Mucosa of rectum (tissue), 2 donors: ENCODE data around the gene TYR.
"Not testable (repeated sequence)": the region's sequence is repeated elsewhere in the genome, so short reads cannot be mapped to it uniquely, and the experiment has no call there.

Experiments used
- H3K27ac ChIP-seq, 2 donors: one replicate each; pipeline ENCODE4 v1.7.0; 2013; ENCODE audit warnings: inconsistent platforms in 2 of 2, low read depth in 2 of 2, low read length in 2 of 2
- H3K27me3 ChIP-seq, 2 donors: one replicate each; pipeline ENCODE4 v1.7.0; 2013; ENCODE audit warnings: low read length in 2 of 2; ENCODE audit not compliant: control insufficient read depth in 2 of 2, insufficient read depth in 2 of 2
- H3K36me3 ChIP-seq, 2 donors: one replicate each; pipeline ENCODE4 v1.7.0; 2013; ENCODE audit warnings: low read length in 2 of 2; ENCODE audit not compliant: control insufficient read depth in 2 of 2, insufficient read depth in 2 of 2
- H3K4me1 ChIP-seq, 2 donors: one replicate each; pipeline ENCODE4 v1.7.0; 2013; ENCODE audit warnings: low read length in 2 of 2, mild to moderate bottlenecking in 1 of 2; ENCODE audit not compliant: control insufficient read depth in 2 of 2, insufficient read depth in 2 of 2
- H3K4me3 ChIP-seq, 2 donors: one replicate each; pipeline ENCODE4 v1.7.0; 2013; ENCODE audit warnings: low read length in 2 of 2
- H3K9ac ChIP-seq, 2 donors: one replicate each; pipeline ENCODE4 v1.7.0; 2013; ENCODE audit warnings: low read length in 2 of 2, low read depth in 1 of 2, mild to moderate bottlenecking in 1 of 2
- H3K9me3 ChIP-seq, 2 donors: one replicate each; pipeline ENCODE4 v1.7.0; 2013; ENCODE audit warnings: low read length in 2 of 2; ENCODE audit not compliant: control insufficient read depth in 2 of 2
- donor health status: healthy.
- donor health status: Normal muscosa, but diverticular disease.

Gene TYR

GRCh38 chr11:89293965-89294679 lies 116.4 kb downstream of the TYR start:
- Histone ChIP-seq H3K27ac (no peak overlapping the region), H3K4me1 (no peaks in the 10 kb centered on the region), H3K36me3 (no peaks in the 10 kb centered on the region), H3K9ac (no peak overlapping the region), H3K27me3 (no peaks in the 10 kb centered on the region), H3K4me3 (no peak overlapping the region), H3K9me3 (no peaks in the 10 kb centered on the region)

GRCh38 chr11:89295023-89295422 lies 117.3 kb downstream of the TYR start:
- not testable (repeated sequence) for H3K36me3 ChIP-seq, H3K9ac ChIP-seq, H3K27ac ChIP-seq, H3K4me1 ChIP-seq, H3K4me3 ChIP-seq, H3K27me3 ChIP-seq, H3K9me3 ChIP-seq

GRCh38 chr11:89303029-89303428 lies 125.4 kb downstream of the TYR start:
- not testable (repeated sequence) for H3K4me3 ChIP-seq, H3K27ac ChIP-seq, H3K4me1 ChIP-seq, H3K27me3 ChIP-seq, H3K9me3 ChIP-seq, H3K36me3 ChIP-seq, H3K9ac ChIP-seq

- not testable (repeated sequence) for H3K36me3 ChIP-seq, H3K4me3 ChIP-seq, H3K9me3 ChIP-seq, H3K27me3 ChIP-seq, H3K9ac ChIP-seq, H3K4me1 ChIP-seq, H3K27ac ChIP-seq
Observed at GRCh38 chr11:89308272-89308671, 130.6 kb downstream of the TYR start.

- H3K27me3 ChIP-seq, H3K4me3 ChIP-seq, H3K27ac ChIP-seq, H3K4me1 ChIP-seq, H3K9ac ChIP-seq, H3K36me3 ChIP-seq, H3K9me3 ChIP-seq: not testable (repeated sequence)
Observed at GRCh38 chr11:89309321-89309985, 131.8 kb downstream of the TYR start.

GRCh38 chr11:89310607-89311006 lies 132.9 kb downstream of the TYR start:
- not testable (repeated sequence) for H3K27ac ChIP-seq, H3K27me3 ChIP-seq, H3K9ac ChIP-seq, H3K4me3 ChIP-seq, H3K36me3 ChIP-seq, H3K4me1 ChIP-seq, H3K9me3 ChIP-seq

DNA sequence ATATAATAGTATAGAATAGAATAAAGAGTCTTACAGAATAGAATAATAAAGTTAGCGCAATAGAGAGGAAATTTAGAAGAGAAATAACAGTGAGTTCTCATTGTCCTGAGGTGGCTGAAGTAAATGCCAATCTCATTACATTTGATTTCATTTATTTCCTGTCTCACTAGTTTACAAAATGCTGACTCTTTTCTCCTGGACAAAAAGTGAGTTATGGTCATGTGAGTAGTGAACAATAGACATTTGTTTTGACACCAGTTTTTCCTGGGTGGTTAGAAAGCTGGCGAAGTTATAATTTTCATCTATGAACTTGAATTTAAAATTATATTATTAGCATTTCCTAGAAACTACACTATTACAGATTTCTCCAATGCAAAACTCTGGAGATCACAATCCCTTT lies 143.7 kb downstream of the TYR start:
- Histone ChIP-seq H3K27me3 (no peaks in the 10 kb centered on the region), H3K36me3 (no peaks in the 10 kb centered on the region), H3K9me3 (no peaks in the 10 kb centered on the region), H3K27ac (no peak overlapping the region), H3K9ac (no peak overlapping the region), H3K4me1 (no peaks in the 10 kb centered on the region), H3K4me3 (no peak overlapping the region)

DNA sequence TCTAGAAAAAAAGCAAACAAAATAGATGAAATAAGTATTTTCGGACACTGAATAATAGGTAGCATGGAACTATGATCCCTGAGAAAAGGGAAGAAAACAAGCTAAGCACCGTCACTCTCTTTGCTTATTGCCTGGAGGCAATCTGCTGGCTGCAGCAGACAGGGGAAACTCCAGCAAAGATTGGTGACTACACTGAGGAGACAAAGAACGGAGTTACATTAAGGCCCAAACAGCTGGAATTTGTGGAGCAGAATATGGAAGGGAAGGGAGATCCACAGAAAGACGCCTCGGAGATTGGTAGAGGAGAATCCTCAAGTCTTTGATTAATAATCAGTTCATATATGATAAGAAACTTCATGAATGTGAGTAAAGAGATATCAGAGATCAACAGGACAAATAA lies 150.2 kb downstream of the TYR start:
- Histone ChIP-seq H3K27me3 (no peaks in the 10 kb centered on the region), H3K9ac (no peak overlapping the region), H3K9me3 (no peaks in the 10 kb centered on the region), H3K36me3 (no peaks in the 10 kb centered on the region), H3K4me3 (no peak overlapping the region), H3K4me1 (no peaks in the 10 kb centered on the region), H3K27ac (no peak overlapping the region)

DNA sequence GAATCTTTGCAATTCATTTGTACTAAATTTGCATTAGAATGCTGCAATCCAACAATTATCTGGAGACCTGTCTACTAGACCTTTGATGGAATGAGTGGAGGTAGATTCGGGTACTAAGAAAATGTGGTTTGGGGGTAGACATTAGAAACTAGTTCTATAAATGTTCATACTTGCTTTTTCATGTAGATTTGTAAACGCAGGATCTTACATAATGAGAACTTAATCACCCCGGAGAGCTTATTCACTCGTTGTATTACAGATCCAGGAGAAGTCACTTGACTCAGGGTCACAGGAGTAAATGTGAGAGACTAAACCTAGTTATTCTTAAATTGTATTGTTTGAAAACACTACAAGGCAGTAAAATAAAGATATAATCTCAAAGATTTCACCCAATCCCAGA lies 154.3 kb downstream of the TYR start:
- not testable (repeated sequence) for H3K4me3 ChIP-seq, H3K4me1 ChIP-seq, H3K27me3 ChIP-seq, H3K27ac ChIP-seq, H3K9ac ChIP-seq, H3K36me3 ChIP-seq, H3K9me3 ChIP-seq

GRCh38 chr11:89333704-89334103 lies 156.0 kb downstream of the TYR start:
- H3K4me1 ChIP-seq, H3K9ac ChIP-seq, H3K9me3 ChIP-seq, H3K27me3 ChIP-seq, H3K4me3 ChIP-seq, H3K27ac ChIP-seq, H3K36me3 ChIP-seq: not testable (repeated sequence)
